Ishikawa (cell line): Measurements from ENCODE around the gene CROCC.

Experiments used
- CEBPB ChIP-seq: IDR thresholded peaks from 2 replicates; pipeline ENCODE4 v1.6.1; 2012
- MAX ChIP-seq: IDR thresholded peaks from 2 replicates; pipeline ENCODE4 v1.6.1; 2012
- TAF1 ChIP-seq: IDR thresholded peaks from 2 replicates; pipeline ENCODE4 v1.6.1; 2012; ENCODE audit warnings: low read depth, mild to moderate bottlenecking
- USF1 ChIP-seq: IDR thresholded peaks from 2 replicates; pipeline ENCODE4 v1.6.1; 2012

- TF ChIP-seq CEBPB: no peak
- no peak for TF ChIP-seq MAX
- TF ChIP-seq TAF1: no peak
- TF ChIP-seq USF1: no peak
Observed at GRCh38 chr1:16920951-16921350, 780 bp upstream of the CROCC start.
